ENCODE results near the gene RAD51B. TPM values are rescaled to one million over a fixed set of nuclear protein-coding genes. Genes with fewer than 3 reads are reported as not detected.

Gene RAD51B
- total and polyA plus RNA-seq, 9 of the 15 experiments (the other 6 are each of a cell fraction or from before 2014, with no cell fraction given) = 8.5 to 17.3 (median 11.3) TPM

DNA sequence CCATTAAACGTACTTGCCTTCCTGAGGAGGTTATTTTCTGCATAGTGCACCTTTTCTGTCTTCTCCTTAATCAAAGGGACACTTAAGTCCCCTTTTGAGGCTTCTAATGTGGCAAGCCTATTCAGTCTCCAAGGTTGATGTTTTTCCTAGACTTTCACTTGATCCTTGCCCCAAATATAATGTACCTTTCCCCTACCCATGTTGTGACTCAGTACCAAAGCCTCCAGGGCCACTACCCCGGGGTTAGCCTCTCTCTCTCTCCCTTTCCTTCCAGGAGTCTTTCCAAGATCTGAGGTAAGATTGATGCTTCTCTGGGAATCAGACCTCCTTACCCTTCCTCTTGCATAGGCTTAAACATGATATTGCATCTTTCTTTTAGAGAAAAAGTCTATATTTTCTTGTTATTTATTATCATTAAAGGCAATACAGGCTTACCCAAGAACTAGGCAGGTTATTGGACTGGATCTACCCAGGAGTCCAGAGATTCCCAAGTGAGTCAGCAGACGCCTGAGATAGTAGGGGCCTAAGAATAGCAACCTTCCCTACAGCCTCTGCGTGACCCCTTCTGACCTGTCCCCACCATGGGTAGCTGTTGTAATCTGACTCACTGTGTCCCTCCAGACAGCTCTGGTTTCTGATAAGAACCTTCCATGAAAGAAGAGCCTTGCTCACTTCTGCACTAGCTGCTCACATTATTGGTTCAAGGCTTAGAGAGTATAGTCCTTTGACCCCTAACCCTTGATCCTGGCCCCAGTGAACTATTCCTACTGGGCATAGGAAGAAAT, 800.4 kb downstream of the RAD51B start (continued):
- TF ChIP-seq ZNF407 (IDR thresholded peaks at IDR 0.05; ENCODE audit: low read depth) (no peak), TEAD1 (CRISPR knock-in tag; IDR thresholded peaks at IDR 0.05) (peak in 1 of 2 experiments; percentile 46; a peak in 1 of 4 replicates), PKNOX1 (IDR thresholded peaks at IDR 0.05) (peak; percentile 32), CBX2 (IDR thresholded peaks at IDR 0.05; ENCODE audit: insufficient read depth, low read length, poor library complexity, severe bottlenecking) (no peak), SAFB2 (IDR thresholded peaks at IDR 0.05; ENCODE audit: borderline replicate concordance, low read depth, low read length, severe bottlenecking) (no peak), BRF1 (IDR thresholded peaks at IDR 0.05; ENCODE audit: borderline replicate concordance, extremely low read depth, insufficient read length) (no peak), ETV6 (IDR thresholded peaks at IDR 0.05; ENCODE audit: borderline replicate concordance in 1 of 2, low read depth in 2 of 2, low read length in 1 of 2) (no peak), ETV6 (CRISPR knock-in tag; IDR thresholded peaks at IDR 0.05; ENCODE audit: borderline replicate concordance) (no peak), ZNF696 (CRISPR knock-in tag; conservative IDR thresholded peaks at IDR 0.05) (no peak), FOXK1 (CRISPR knock-in tag; IDR thresholded peaks at IDR 0.05; ENCODE audit: borderline replicate concordance) (no peak), TRIM24 (IDR thresholded peaks at IDR 0.05) (peak; percentile 78 to 88; a peak in 3 of 4 replicates), HDAC3 (IDR thresholded peaks at IDR 0.05; ENCODE audit: borderline replicate concordance, partially characterized antibody) (peak; percentile 91), FOXK2 (conservative IDR thresholded peaks at IDR 0.05 in 1 of 2, IDR thresholded peaks at IDR 0.05 in 1 of 2; ENCODE audit: low read depth in 2 of 2) (no peak)
- TF ChIP-seq, protein P1, sequence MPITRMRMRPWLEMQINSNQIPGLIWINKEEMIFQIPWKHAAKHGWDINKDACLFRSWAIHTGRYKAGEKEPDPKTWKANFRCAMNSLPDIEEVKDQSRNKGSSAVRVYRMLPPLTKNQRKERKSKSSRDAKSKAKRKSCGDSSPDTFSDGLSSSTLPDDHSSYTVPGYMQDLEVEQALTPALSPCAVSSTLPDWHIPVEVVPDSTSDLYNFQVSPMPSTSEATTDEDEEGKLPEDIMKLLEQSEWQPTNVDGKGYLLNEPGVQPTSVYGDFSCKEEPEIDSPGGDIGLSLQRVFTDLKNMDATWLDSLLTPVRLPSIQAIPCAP (CRISPR knock-in tag; IDR thresholded peaks at IDR 0.05; ENCODE audit: borderline replicate concordance) = no peak
- TF ChIP-seq, protein P2, sequence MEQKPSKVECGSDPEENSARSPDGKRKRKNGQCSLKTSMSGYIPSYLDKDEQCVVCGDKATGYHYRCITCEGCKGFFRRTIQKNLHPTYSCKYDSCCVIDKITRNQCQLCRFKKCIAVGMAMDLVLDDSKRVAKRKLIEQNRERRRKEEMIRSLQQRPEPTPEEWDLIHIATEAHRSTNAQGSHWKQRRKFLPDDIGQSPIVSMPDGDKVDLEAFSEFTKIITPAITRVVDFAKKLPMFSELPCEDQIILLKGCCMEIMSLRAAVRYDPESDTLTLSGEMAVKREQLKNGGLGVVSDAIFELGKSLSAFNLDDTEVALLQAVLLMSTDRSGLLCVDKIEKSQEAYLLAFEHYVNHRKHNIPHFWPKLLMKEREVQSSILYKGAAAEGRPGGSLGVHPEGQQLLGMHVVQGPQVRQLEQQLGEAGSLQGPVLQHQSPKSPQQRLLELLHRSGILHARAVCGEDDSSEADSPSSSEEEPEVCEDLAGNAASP (IDR thresholded peaks at IDR 0.05) = no peak

All from K562 (cell line).